SU-DHL-6 (cell line): ENCODE measurements around the gene NDUFAB1.

Source experiments
- H2AFZ ChIP-seq: fragments of 200-600 bp; sonication (generic); 2 replicates; pipeline ENCODE4 v1.6.1; 2014; ENCODE audit warnings: low read depth, mild to moderate bottlenecking, moderate library complexity, mixed read lengths, antibody characterized with exemption, low read length; ENCODE audit not compliant: severe bottlenecking
- H3F3A ChIP-seq: fragments of 200-600 bp; shearing (Covaris generic); 2 replicates; pipeline ENCODE4 v1.6.0; 2016; ENCODE audit warnings: antibody characterized with exemption, mild to moderate bottlenecking; ENCODE audit not compliant: insufficient read depth
- H3K27ac ChIP-seq: fragments of 200-600 bp; sonication (generic); 2 replicates; pipeline ENCODE4 v1.5.1; 2016; ENCODE audit warnings: low read depth, mild to moderate bottlenecking, low read length, moderate library complexity, mixed read lengths
- H3K27me3 ChIP-seq: fragments of 200-600 bp; sonication (generic), shearing (Covaris generic); 2 replicates; pipeline ENCODE4 v1.6.0; 2014; ENCODE audit warnings: mild to moderate bottlenecking, low read length
- H3K36me3 ChIP-seq: fragments of 200-600 bp; sonication (generic); 2 replicates; pipeline ENCODE4 v1.6.1; 2014; ENCODE audit warnings: mild to moderate bottlenecking, low read length, mixed read lengths
- H3K4me2 ChIP-seq: fragments of 300-600, 200-600 bp; shearing (Covaris generic), sonication (generic); 2 replicates; pipeline ENCODE4 v1.6.0; 2014; ENCODE audit warnings: low read length, low read depth, mild to moderate bottlenecking; ENCODE audit not compliant: poor library complexity, severe bottlenecking
- H3K4me3 ChIP-seq: fragments of 200-600 bp; sonication (generic); 2 replicates; pipeline ENCODE4 v1.5.1; 2014; ENCODE audit warnings: antibody characterized with exemption, low read length, mild to moderate bottlenecking, mixed read lengths; ENCODE audit not compliant: insufficient read depth, poor library complexity, severe bottlenecking
- H3K79me2 ChIP-seq: fragments of 200-600 bp; sonication (generic); 2 replicates; pipeline ENCODE4 v1.6.1; 2014; ENCODE audit warnings: mild to moderate bottlenecking, low read length, moderate library complexity; ENCODE audit not compliant: insufficient read depth
- H3K9ac ChIP-seq: fragments of 200-600 bp; sonication (generic); 2 replicates; pipeline ENCODE4 v1.7.0; 2014; ENCODE audit warnings: mild to moderate bottlenecking, low read length
- H3K9me2 ChIP-seq: fragments of 200-600 bp; sonication (generic); replicated peaks from 2 replicates; pipeline ENCODE4 v1.6.1; 2014; ENCODE audit warnings: low read length; ENCODE audit not compliant: insufficient read depth
- H3K9me3 ChIP-seq: fragments of 200-600 bp; sonication (generic); 2 replicates; pipeline ENCODE4 v1.6.1; 2014; ENCODE audit warnings: low read length, mixed read lengths; ENCODE audit not compliant: insufficient read depth
- H4K20me1 ChIP-seq: fragments of 200-600 bp; sonication (generic); 2 replicates; pipeline ENCODE4 v1.6.1; 2014; ENCODE audit warnings: low read depth, mild to moderate bottlenecking, antibody characterized with exemption, low read length, moderate library complexity, mixed read lengths
- EZH2phosphoT487 ChIP-seq: fragments of 200-600 bp; sonication (generic), shearing (Covaris generic); conservative IDR thresholded peaks from 2 replicates; pipeline ENCODE4 v1.6.1; 2018; ENCODE audit warnings: mild to moderate bottlenecking, antibody characterized with exemption, low read length, moderate library complexity, mixed read lengths
- TF ChIP-seq, protein P1 (sequence below): fragments of 200-600 bp; sonication (generic); IDR thresholded peaks from one replicate; pipeline ENCODE4 v1.5.1; 2017; ENCODE audit warnings: antibody characterized with exemption, mild to moderate bottlenecking, low read length, moderate library complexity; ENCODE audit not compliant: insufficient read depth, poor library complexity, severe bottlenecking

The NDUFAB1 gene

GRCh38 chr16:23534868-23535860, 61.0 kb downstream of the NDUFAB1 start:
- Histone ChIP-seq H3K9me3 (no peaks in the 10 kb centered on the region), H3K9me2 (no peaks in the 10 kb centered on the region), H3F3A (no peaks in the 10 kb centered on the region), H3K4me2 (no peak overlapping the region), H3K79me2 (no peaks in the 10 kb centered on the region), H3K4me3 (no peak overlapping the region), H3K27me3 (no peaks in the 10 kb centered on the region), H3K36me3 (peaks cover 3% of the 10 kb centered on the region; the same call in 1 of the 2 replicates), H3K27ac (no peak overlapping the region), H2AFZ (no peak overlapping the region), H3K9ac (no peak overlapping the region), H4K20me1 (no peaks in the 10 kb centered on the region)
- TF ChIP-seq, protein P1, sequence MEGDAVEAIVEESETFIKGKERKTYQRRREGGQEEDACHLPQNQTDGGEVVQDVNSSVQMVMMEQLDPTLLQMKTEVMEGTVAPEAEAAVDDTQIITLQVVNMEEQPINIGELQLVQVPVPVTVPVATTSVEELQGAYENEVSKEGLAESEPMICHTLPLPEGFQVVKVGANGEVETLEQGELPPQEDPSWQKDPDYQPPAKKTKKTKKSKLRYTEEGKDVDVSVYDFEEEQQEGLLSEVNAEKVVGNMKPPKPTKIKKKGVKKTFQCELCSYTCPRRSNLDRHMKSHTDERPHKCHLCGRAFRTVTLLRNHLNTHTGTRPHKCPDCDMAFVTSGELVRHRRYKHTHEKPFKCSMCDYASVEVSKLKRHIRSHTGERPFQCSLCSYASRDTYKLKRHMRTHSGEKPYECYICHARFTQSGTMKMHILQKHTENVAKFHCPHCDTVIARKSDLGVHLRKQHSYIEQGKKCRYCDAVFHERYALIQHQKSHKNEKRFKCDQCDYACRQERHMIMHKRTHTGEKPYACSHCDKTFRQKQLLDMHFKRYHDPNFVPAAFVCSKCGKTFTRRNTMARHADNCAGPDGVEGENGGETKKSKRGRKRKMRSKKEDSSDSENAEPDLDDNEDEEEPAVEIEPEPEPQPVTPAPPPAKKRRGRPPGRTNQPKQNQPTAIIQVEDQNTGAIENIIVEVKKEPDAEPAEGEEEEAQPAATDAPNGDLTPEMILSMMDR = no peak
- TF ChIP-seq EZH2phosphoT487 = no peak

DNA sequence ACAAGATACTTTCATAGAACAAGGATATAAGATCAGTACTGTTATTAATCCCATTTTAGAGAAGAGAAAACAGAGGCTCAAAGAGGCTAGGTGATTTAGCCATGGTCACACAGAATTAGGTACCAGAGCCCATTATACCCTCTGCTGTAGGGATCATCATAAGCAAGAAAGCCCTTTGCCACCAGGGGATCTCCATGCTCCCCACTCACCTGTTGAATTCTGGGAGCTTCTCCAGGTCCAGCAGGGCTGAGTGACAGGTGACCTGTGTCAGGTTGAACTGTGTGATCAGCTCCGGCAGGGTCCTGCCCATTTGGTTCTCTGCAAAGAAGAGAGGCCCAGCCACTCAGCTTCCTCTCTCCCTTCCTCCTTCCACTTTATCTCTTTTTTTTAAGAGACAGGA, 63.7 kb downstream of the NDUFAB1 start:
- H3K79me2 ChIP-seq = no peaks in the 10 kb centered on the region
- H3F3A ChIP-seq = no peaks in the 10 kb centered on the region
- H3K27ac ChIP-seq = no peak overlapping the region
- no peaks in the 10 kb centered on the region for H3K9me3 ChIP-seq
- no peaks in the 10 kb centered on the region for H3K9me2 ChIP-seq
- H3K9ac ChIP-seq = no peak overlapping the region
- no peaks in the 10 kb centered on the region for H4K20me1 ChIP-seq
- H3K4me3 ChIP-seq = no peak overlapping the region
- H3K36me3 ChIP-seq = 0 out of 2 replicates have a peak, but pooled peaks cover 3% of the 10 kb centered on the region
- no peak for TF ChIP-seq EZH2phosphoT487
- TF ChIP-seq, protein P1 = no peak
- no peak overlapping the region for H2AFZ ChIP-seq
- no peak overlapping the region for H3K4me2 ChIP-seq
- H3K27me3 ChIP-seq = no peaks in the 10 kb centered on the region
